Keratinocyte (primary cell): Measurements from ENCODE around the gene FBXL13. TPM values are rescaled to one million over a fixed set of nuclear protein-coding genes. Genes with fewer than 3 reads are reported as not detected.

Experiments
- DNase-seq: peaks from one replicate; pipeline ENCODE4 v3.0.0-alpha.2; 2011; ENCODE audit warnings: low read depth, missing footprints, low spot score
- FAIRE-seq: peaks from 2 replicates; lab custom pipeline; 2011; peaks lifted over from hg19 to GRCh38; lab: Jason Lieb, UNC
- H2AFZ ChIP-seq: 2 replicates; pipeline ENCODE4 v1.6.0; 2012; ENCODE audit warnings: low read length, control low read depth, inconsistent platforms; ENCODE audit not compliant: control insufficient read depth
- H3K27ac ChIP-seq: 2 replicates; pipeline ENCODE4 v1.5.1; 2011; ENCODE audit warnings: low read length; ENCODE audit not compliant: control insufficient read depth, insufficient read depth
- H3K27me3 ChIP-seq: 3 replicates; pipeline ENCODE4 v1.6.0; 2011; ENCODE audit warnings: low read length; ENCODE audit not compliant: control insufficient read depth, insufficient read depth; ENCODE audit errors: extremely low read depth
- H3K36me3 ChIP-seq, 2 experiments: 2 replicates in 1 of 2; 3 replicates in 1 of 2; pipeline ENCODE4 v1.5.1; 2011; ENCODE audit warnings: low read length in 2 of 2, mild to moderate bottlenecking in 1 of 2; ENCODE audit not compliant: control insufficient read depth in 2 of 2, insufficient read depth in 2 of 2; ENCODE audit errors: extremely low read depth in 1 of 2
- H3K4me1 ChIP-seq: 3 replicates; pipeline ENCODE4 v1.5.1; 2011; ENCODE audit warnings: low read length; ENCODE audit not compliant: control insufficient read depth, insufficient read depth; ENCODE audit errors: extremely low read depth
- H3K4me2 ChIP-seq: 3 replicates; pipeline ENCODE4 v1.6.0; 2011; ENCODE audit warnings: low read depth, low read length; ENCODE audit not compliant: control insufficient read depth, insufficient read depth; ENCODE audit errors: extremely low read depth
- H3K4me3 ChIP-seq, 3 experiments: fragments of 200-600 bp in 1 of 3; sonication (generic) in 1 of 3; 2 replicates in 2 of 3; 3 replicates in 1 of 3; pipeline ENCODE4 v1.5.1; 2011 to 2016; ENCODE audit warnings: low read length in 3 of 3, mild to moderate bottlenecking in 3 of 3, control low read depth in 2 of 3, inconsistent platforms in 1 of 3, low read depth in 1 of 3, mixed read lengths in 1 of 3, mixed run types in 1 of 3, moderate library complexity in 1 of 3; ENCODE audit not compliant: control insufficient read depth in 2 of 3, insufficient read depth in 2 of 3; ENCODE audit errors: extremely low read depth in 1 of 3
- H3K79me2 ChIP-seq: 2 replicates; pipeline ENCODE4 v1.6.0; 2012; ENCODE audit warnings: low read length; ENCODE audit not compliant: control insufficient read depth, insufficient read depth
- H3K9ac ChIP-seq: 3 replicates; pipeline ENCODE4 v1.6.0; 2011; ENCODE audit warnings: low read length; ENCODE audit not compliant: control insufficient read depth, insufficient read depth; ENCODE audit errors: extremely low read depth
- H3K9me1 ChIP-seq: 3 replicates; pipeline ENCODE4 v1.6.0; 2011; ENCODE audit warnings: low read length; ENCODE audit not compliant: control insufficient read depth, insufficient read depth; ENCODE audit errors: extremely low read depth
- H3K9me3 ChIP-seq: 2 replicates; pipeline ENCODE4 v1.5.1; 2012; ENCODE audit warnings: low read depth, low read length; ENCODE audit not compliant: control insufficient read depth
- H4K20me1 ChIP-seq: 3 replicates; pipeline ENCODE4 v1.6.0; 2011; ENCODE audit warnings: low read length; ENCODE audit not compliant: control insufficient read depth, insufficient read depth; ENCODE audit errors: extremely low read depth
- EZH2 ChIP-seq: IDR thresholded peaks from one replicate; pipeline ENCODE4 v1.6.1; 2012; ENCODE audit warnings: inconsistent platforms, mild to moderate bottlenecking, low read length, moderate library complexity
- dilution Hi-C: fragments of 300-500 bp; cut with MboI; formaldehyde crosslinking; loops from one replicate; pipeline ENCODE4 v1.7.0; 2020; ENCODE audit warnings: low sequenced_read_pairs; ENCODE audit not compliant: extremely low pct_ligation_motif_present
- polyA plus RNA-seq, 5 experiments: library from polyadenylated mRNA; depleted of rRNA in 3 of 5; stranded (reverse) in 3 of 5; stranded (forward) in 1 of 5; unstranded in 1 of 5; fragments of >200 nt; gene quantifications; 1 replicate in 1 of 5; 2 replicates in 3 of 5; 3 replicates in 1 of 5; pipeline versions ENCODE4 v1.2.1 to v1.2.3, GENCODE V29; 2011 to 2012; ENCODE audit warnings: missing spikeins in 2 of 5, low read depth in 1 of 5, low replicate concordance in 1 of 5
- TF ChIP-seq, protein P1 (sequence below), 3 experiments: IDR thresholded peaks in 1 of 3; conservative IDR thresholded peaks in 1 of 3; optimal IDR thresholded peaks in 1 of 3; 2 replicates in 2 of 3; 3 replicates in 1 of 3; pipeline versions ENCODE3 to v1.5.1; 2011; ENCODE audit warnings: low read length in 3 of 3, mild to moderate bottlenecking in 3 of 3, moderate library complexity in 2 of 3, control low read depth in 1 of 3, inconsistent platforms in 1 of 3; ENCODE audit not compliant: insufficient read depth in 2 of 3; ENCODE audit errors: extremely low read depth in 1 of 3

The FBXL13 gene
- polyA plus RNA-seq, 1 donor (not counting 4 experiments of a cell fraction or from before 2014, with no cell fraction given): 0.20 TPM

DNA sequence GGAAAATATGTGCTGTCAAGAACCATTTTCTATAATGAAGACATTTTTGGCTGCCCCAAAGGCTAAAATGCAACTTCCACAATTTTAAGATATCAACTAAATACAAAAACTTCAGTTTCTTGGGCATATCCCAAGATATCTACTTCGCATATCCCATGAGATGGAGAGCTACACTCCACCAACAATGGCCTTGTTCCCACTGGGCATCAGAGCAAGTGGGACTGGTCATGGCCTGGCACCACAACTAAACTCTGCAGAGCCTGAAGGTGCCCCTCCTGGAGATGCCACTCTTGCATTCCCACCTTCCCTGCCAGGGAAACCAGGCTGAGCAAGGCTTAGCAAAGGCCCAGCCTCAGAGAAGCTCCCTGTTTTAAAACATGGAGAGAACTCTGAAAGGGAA is 237.6 kb downstream of the FBXL13 start:
- TF ChIP-seq EZH2: no peak
- TF ChIP-seq, protein P1, sequence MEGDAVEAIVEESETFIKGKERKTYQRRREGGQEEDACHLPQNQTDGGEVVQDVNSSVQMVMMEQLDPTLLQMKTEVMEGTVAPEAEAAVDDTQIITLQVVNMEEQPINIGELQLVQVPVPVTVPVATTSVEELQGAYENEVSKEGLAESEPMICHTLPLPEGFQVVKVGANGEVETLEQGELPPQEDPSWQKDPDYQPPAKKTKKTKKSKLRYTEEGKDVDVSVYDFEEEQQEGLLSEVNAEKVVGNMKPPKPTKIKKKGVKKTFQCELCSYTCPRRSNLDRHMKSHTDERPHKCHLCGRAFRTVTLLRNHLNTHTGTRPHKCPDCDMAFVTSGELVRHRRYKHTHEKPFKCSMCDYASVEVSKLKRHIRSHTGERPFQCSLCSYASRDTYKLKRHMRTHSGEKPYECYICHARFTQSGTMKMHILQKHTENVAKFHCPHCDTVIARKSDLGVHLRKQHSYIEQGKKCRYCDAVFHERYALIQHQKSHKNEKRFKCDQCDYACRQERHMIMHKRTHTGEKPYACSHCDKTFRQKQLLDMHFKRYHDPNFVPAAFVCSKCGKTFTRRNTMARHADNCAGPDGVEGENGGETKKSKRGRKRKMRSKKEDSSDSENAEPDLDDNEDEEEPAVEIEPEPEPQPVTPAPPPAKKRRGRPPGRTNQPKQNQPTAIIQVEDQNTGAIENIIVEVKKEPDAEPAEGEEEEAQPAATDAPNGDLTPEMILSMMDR (optimal IDR thresholded peaks at IDR 0.05 in 1 of 3, IDR thresholded peaks at IDR 0.05 in 1 of 3, conservative IDR thresholded peaks at IDR 0.05 in 1 of 3; ENCODE audit: extremely low read depth in 1 of 3, insufficient read depth in 2 of 3, low read length in 3 of 3): no peak
- Histone ChIP-seq H3K27me3 (no peaks in the 10 kb centered on the region), H3K79me2 (no peaks in the 10 kb centered on the region), H3K9ac (no peak overlapping the region), H3K9me3 (no peaks in the 10 kb centered on the region), H3K4me1 (peaks cover 25% of the 10 kb centered on the region), H3K36me3 (no peaks in the 10 kb centered on the region), H3K4me3 (no peak overlapping the region), H3K27ac (no peak overlapping the region), H2AFZ (no peak overlapping the region), H4K20me1 (no peaks in the 10 kb centered on the region), H3K9me1 (no peaks in the 10 kb centered on the region), H3K4me2 (no peak overlapping the region)
- dilution Hi-C loops: no loop called here
- FAIRE-seq: no peak
- DNase-seq: no peak

DNA sequence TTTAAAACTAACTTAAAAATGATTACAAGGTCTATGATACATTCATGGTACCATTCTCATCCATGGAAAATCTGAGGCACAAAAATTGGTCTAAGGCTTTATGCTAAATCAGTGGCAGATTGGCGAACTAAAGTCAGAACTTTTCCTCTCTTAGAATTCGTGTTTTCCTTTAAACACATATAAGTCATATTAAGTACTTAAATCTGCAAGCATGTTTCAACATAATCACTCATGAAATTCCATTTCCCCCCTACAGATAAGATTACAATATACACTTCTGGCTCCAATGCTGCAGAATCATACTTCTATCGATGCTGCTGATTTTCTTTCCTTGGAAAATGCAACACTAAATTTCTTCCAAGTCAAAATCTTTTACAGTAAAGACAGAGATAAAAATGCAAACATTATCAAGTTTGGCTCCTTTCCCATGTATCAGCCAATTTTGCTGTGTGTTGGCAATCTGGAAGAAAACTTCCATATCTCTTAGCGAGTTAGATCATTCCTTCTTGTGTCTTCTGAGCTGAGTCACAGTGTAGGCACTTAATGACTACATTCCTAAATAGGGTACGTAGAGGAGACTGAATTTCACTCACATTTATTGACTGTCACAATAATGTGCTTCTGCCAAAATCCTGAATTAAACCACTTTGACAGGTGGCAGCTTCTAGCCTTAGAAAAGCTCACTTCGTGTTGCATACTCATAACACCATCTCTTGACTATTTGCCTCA is 238.2 kb downstream of the FBXL13 start:
- Histone ChIP-seq H4K20me1 (no peaks in the 10 kb centered on the region), H3K27me3 (no peaks in the 10 kb centered on the region), H3K36me3 (no peaks in the 10 kb centered on the region), H3K9me3 (no peaks in the 10 kb centered on the region), H3K9ac (no peak overlapping the region), H3K79me2 (no peaks in the 10 kb centered on the region), H3K4me2 (peak overlapping the region; percentile 35), H3K27ac (peak overlapping the region; percentile 15), H3K4me1 (peaks cover 25% of the 10 kb centered on the region), H3K4me3 (no peak overlapping the region), H2AFZ (no peak overlapping the region), H3K9me1 (no peaks in the 10 kb centered on the region)
- dilution Hi-C loops: no loop called here
- DNase-seq (peak; percentile 36), FAIRE-seq (peak; percentile 82)
- no peak for TF ChIP-seq EZH2
- TF ChIP-seq, protein P1 (optimal IDR thresholded peaks at IDR 0.05 in 1 of 3, IDR thresholded peaks at IDR 0.05 in 1 of 3, conservative IDR thresholded peaks at IDR 0.05 in 1 of 3; ENCODE audit: extremely low read depth in 1 of 3, insufficient read depth in 2 of 3, low read length in 3 of 3): no peak
